Midbrain (tissue), 1 donor: Measurements from ENCODE around the gene APIP.

Experiments
- DNase-seq: peaks from one replicate; lab custom pipeline; 2025; lab: John Stamatoyannopoulos, UW

Gene APIP

DNA sequence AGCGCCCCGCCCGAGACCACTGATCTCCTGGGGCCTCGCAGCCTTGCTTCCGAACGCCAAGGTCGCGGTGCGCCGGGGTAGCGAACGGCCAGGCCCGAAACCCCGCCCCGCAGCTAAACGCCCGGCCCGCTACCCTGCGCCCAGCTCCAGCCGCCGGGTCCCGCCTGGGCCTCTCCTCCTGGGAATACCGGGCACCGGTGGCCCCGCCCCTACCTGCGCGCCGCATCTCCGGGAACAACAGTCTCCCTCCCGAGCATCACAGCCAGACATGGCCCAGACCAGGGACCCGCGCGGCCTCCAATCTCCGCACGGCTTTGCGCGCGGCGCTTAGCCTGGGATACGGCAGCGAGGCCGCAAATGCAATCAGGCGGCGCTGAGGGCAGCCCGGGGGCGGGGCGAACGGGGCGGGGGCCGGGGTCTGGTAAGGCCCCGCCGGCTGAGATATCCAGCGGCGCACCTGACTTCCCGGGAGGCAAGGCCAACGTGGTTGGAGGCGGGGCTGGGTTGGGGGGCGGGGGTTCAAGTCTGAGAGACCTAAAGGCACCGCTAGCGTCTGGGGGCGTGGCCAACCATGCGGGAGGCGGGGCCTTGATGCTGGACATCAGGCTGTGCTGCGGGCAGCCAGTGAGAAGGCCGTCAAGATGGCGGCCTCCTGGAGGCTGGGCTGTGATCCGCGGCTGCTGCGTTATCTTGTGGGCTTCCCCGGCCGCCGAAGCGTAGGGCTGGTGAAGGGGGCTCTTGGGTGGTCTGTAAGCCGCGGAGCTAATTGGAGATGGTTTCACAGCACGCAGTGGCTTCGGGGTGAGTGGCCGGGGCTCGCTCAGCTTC lies at the start of gene APIP, which contains the start of gene PDHX:
Gene APIP (minus strand): TSS at position 365 of the 828 bp plus-strand sequence. CDS start 95 bp downstream, at position 270.
Gene PDHX (plus strand): TSS at position 604 of the 828 bp plus-strand sequence. CDS start 38 bp downstream, at position 642.
- peak; percentile 97 for DNase-seq

DNA sequence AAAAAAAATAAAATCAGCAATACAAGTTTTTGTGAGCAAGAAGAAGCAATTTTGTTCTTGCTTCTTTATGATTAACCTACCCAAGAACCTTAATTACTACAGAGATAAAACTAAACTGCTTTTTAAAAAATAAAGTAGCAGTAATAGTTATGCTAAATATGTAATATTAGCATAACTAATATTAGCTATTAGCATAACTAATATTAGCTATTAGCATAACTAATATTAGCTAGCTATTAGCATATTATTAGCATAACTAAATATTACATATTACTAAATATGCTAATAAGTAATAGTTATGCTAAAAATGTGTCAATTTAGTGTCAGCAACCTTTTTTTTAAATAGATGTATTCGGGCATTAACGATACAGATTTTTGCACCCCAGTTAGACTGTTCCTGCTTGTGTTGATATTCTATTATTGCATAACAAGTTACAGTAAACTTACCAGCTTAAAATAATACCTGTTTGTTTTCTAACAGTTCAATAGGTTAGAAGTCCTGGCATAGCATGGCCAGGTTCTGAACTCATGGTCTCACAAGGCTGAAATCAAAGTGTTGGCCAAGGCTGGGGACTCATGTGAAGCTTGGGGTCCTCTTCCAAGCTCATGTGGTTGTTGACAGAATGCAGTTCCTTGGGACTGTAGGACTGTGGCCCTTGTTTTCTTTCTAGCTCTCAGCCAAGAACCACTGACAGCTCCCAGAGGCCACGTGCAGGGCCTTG lies 48.6 kb upstream of the APIP start:
- no peak for DNase-seq

DNA sequence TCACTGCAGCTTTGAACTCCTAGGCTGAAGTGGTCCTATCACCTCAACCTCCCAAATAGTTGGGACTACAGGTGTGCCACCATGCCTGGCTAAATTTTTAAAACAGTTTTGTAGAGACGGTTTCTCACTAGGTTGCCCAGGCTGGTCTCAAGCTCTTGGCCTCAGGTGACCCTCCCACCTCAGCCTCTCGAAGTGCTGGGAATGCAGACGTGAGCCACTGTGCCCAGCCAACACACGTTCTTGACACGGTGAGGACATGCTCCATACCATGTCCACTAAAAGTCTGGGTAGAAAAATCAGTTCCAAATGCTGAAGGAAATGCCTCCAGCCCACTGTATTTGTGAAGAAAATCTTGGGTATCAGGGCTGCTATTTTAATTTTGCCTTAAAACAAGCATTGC lies 47.2 kb upstream of the APIP start:
- no peak for DNase-seq

- DNase-seq = no peak
These were observed 45.9 kb upstream of the APIP start for GRCh38 chr11:34962034-34962433.

GRCh38 chr11:34960277-34960676 lies 44.1 kb upstream of the APIP start:
- peak; percentile 57 for DNase-seq

DNA sequence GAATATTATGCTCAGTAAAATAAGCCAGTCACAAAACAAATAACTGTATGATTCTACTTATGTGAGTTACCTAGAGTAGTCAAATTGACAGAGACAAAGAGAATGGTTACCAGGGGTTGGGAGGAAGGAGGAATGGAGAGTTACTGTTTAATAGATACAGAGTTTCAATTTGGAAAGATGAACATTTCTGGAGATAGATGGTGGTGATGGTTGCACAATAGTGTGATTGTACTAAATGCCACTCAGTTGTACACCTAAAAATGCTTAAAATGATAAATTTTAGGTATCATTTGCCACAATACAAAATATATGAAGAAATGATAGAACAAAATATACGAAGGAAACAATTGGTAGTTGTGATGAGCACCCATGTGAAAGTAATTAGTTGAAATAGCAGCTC lies 43.6 kb upstream of the APIP start:
- DNase-seq = no peak

DNA sequence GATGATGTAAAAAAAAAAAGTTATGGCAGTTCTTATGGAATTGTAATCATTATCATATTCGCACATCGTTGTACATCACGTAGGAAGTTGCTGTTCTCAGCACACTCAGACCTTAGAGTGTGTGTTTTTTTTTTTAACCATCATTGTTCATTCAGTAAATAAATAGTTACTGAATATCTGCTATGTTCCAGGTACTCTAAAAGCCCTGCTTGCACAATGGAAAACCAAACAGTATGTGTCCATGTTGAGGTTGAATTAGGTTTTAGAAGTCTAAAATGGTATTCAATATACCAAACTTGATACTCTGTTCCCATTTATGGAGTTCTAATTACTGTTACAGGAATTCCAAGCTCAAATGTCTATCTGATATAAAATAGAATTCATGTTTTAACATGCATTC lies 41.4 kb upstream of the APIP start:
- DNase-seq = no peak

DNA sequence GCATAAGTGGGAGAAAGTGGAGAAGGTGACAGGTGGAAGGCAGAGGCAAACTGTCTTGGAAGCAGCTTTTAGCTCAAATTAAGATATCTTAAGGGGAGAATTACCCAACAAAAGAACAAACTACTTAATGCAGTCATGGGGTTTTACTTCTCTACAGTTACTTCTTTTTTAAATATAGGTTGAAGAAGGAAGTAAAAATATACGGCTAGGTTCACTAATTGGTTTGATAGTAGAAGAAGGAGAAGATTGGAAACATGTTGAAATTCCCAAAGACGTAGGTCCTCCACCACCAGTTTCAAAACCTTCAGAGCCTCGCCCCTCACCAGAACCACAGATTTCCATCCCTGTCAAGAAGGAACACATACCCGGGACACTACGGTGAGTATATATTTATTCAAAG lies 41.0 kb upstream of the APIP start:
- no peak for DNase-seq

GRCh38 chr11:34953955-34954354 lies 37.8 kb upstream of the APIP start:
- DNase-seq = no peak

- no peak for DNase-seq
These were observed 32.5 kb upstream of the APIP start for GRCh38 chr11:34948696-34949095.

DNA sequence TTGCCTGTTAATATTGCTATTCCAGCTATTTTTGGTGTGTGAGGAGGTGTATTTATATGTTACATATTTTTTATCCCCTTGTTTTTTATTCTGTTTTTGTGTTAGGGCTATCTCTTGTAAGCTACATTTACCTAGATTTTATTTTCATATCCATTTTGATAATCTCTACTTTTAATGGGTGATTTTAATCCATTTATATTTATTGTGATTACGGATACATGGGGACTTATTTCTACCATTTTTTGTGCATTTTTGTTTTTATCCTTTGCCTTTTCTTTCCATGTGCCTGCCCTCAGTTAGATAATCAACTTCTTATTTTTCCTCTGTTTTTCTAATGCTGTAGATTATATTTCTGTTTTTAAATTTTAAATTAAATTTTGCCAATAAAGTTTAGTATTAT lies 28.5 kb upstream of the APIP start:
- DNase-seq = no peak

GRCh38 chr11:34941688-34942087 lies 25.5 kb upstream of the APIP start:
- DNase-seq = no peak

DNA sequence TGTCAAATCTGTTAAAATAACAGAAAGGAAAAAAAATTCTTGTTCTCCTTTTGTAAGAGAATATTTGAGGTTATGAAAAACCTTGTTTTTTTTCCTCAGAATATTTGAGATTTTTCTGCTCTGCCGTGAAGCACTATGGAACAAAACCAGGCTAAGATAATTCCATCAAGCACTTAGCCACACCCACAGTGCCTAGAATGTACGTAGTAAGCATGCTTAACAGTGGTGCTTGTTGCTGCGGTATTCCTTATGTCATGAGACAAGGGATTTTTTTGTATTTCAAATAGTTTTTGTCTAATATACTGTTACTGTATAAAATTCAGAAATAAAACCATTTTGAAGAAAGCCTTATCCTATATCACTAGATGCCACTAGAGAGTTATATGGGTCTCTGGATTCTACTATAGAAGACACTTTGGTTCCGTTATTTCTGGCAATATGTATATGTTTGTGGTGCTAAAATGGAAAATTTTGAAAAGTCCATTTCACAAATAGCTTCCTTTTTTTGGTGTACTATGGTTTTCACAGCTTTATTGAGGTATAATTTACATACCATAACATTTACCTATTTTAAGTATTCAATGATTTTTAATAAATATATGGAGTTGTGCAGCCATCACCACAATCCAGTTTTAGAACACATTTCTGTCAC lies 24.0 kb upstream of the APIP start:
- no peak for DNase-seq

- no peak for DNase-seq
These were observed 22.4 kb upstream of the APIP start for GRCh38 chr11:34938611-34939010.

DNA sequence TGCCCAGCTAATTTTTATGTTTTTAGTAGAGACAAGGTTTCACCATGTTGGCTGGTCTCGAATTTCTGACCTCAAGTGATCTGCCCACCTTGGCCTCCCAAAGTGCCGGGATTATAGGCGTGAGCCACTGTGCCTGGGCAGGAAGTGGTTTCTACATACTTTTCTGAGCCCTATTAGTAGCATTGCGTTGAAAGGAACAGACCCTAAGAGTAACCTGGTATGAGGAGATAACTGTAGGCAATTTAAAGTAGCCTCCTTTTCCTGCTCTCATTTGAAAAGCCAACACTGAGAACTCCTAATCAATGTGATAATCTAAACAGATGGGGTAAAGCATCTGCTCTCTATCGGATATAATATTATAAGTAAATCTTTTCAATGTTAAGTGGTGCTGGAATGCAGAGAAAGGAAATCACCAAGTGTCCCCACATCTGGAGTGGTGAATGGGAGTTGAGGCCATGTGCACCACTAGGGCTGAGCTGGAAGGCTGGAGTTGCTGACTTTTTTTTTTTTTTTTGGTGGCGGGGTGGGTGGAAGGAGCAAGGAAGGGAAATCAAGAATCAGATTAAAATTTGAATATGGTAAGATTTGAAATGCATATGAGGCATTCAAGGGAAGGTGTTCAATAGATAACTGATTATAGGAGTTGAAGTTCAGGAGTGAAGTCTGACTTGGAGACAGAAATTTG lies 20.9 kb upstream of the APIP start:
- DNase-seq = no peak

- DNase-seq = no peak
These were observed 13.9 kb upstream of the APIP start for GRCh38 chr11:34929794-34930763.

- no peak for DNase-seq
These were observed 12.9 kb upstream of the APIP start for GRCh38 chr11:34928960-34929680.

GRCh38 chr11:34928268-34928959 lies 12.2 kb upstream of the APIP start:
- DNase-seq = no peak

DNA sequence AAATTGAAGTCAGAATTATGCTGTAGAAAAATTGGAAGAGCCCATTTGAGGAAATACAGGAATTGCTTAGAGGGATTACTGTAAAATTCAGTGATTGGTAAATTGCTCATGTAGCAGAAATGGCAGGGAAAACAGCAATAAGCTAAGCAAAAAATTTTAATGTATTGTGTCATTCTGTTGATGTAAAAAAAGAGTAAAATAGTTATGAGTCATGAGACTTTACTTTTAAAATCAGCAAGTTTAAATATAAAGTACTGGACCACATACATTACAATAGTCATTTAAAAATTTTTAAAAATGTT lies 10.6 kb upstream of the APIP start:
- no peak for DNase-seq
